Activated CD8-positive, alpha-beta T cell treated with anti-CD3 and anti-CD28 coated beads for 36 hours (primary cell): ENCODE data around the gene SHISA6. TPM values are rescaled to one million over a fixed set of nuclear protein-coding genes. Genes with fewer than 3 reads are reported as not detected.

Source experiments
- ATAC-seq: fragments of 200-7000 bp; cut with Tn5 transposase; one replicate; pipeline ENCODE4 v1.10.0; 2021; ENCODE audit warnings: mild to moderate bottlenecking, moderate library complexity
- CTCF ChIA-PET: fragments of 350-600 bp; sonication (Branson Sonifier 250); formaldehyde crosslinking; loops from one replicate; lab custom pipeline; 2021; ENCODE audit warnings: antibody characterized with exemption; lab: Charles Lee
- POLR2A ChIA-PET: fragments of 350-600 bp; sonication (Branson Sonifier 250); formaldehyde crosslinking; loops from one replicate; lab custom pipeline; 2021; ENCODE audit warnings: antibody characterized with exemption; lab: Charles Lee
- DNase-seq: peaks from one replicate; pipeline ENCODE4 v3.0.0-alpha.2; 2020
- H3K27ac Mint-ChIP-seq: one replicate; pipeline ENCODE4 v1.8.0; 2021; ENCODE audit warnings: mild to moderate bottlenecking, mixed read lengths
- H3K27me3 Mint-ChIP-seq: one replicate; pipeline ENCODE4 v1.8.0; 2021; ENCODE audit warnings: mixed read lengths
- H3K36me3 Mint-ChIP-seq: one replicate; pipeline ENCODE4 v1.8.0; 2021; ENCODE audit warnings: low read depth, mixed read lengths
- H3K4me1 Mint-ChIP-seq: one replicate; pipeline ENCODE4 v1.8.0; 2021; ENCODE audit warnings: low read depth, mixed read lengths
- H3K4me3 Mint-ChIP-seq: one replicate; pipeline ENCODE4 v1.8.0; 2021; ENCODE audit warnings: mild to moderate bottlenecking, moderate library complexity, mixed read lengths
- H3K9me3 Mint-ChIP-seq: one replicate; pipeline ENCODE4 v1.8.0; 2021; ENCODE audit warnings: mixed read lengths
- CTCF ChIP-seq: fragments of 200-600 bp; IDR thresholded peaks from one replicate; pipeline ENCODE4 v1.8.0; 2022; ENCODE audit warnings: antibody characterized with exemption, mild to moderate bottlenecking
- intact Hi-C: fragments of 100-400 bp; cut with micrococcal nuclease; formaldehyde crosslinking; loops from one replicate; pipeline ENCODE4 v1.10.0; 2022
- total RNA-seq, 2 experiments: library from RNA; stranded (reverse); gene quantifications; one replicate each; pipeline ENCODE4 v1.2.3, GENCODE V29; 2021

Gene SHISA6
- total RNA-seq, 2 experiments from 2014 or later, result not detected

GRCh38 chr17:11342138-11342537 lies 101.1 kb downstream of the SHISA6 start:
- Mint-ChIP-seq H3K27ac (no peak overlapping the region), H3K4me3 (no peak overlapping the region), H3K4me1 (no peaks in the 10 kb centered on the region), H3K27me3 (no peaks in the 10 kb centered on the region), H3K36me3 (no peaks in the 10 kb centered on the region), H3K9me3 (peaks cover 1% of the 10 kb centered on the region)
- ChIA-PET CTCF (no interaction called here), POLR2A (no interaction called here)
- intact Hi-C loops, result no loop called here
- DNase-seq (no peak), ATAC-seq (no peak)
- no peak for TF ChIP-seq CTCF

GRCh38 chr17:11349106-11349505 lies 108.1 kb downstream of the SHISA6 start:
- POLR2A ChIA-PET, result no interaction called here
- Mint-ChIP-seq H3K9me3 (peaks cover 1% of the 10 kb centered on the region), H3K27ac (no peak overlapping the region), H3K4me1 (no peaks in the 10 kb centered on the region), H3K27me3 (no peaks in the 10 kb centered on the region), H3K4me3 (no peak overlapping the region), H3K36me3 (no peaks in the 10 kb centered on the region)
- no peak for DNase-seq
- intact Hi-C loops, result no loop called here
- ATAC-seq, result no peak
- CTCF ChIA-PET, result no interaction called here
- TF ChIP-seq CTCF, result no peak

GRCh38 chr17:11351479-11351878 lies 110.5 kb downstream of the SHISA6 start:
- H3K4me3 Mint-ChIP-seq, result no peak overlapping the region
- ChIA-PET CTCF (no interaction called here), POLR2A (no interaction called here)
- no peaks in the 10 kb centered on the region for H3K4me1 Mint-ChIP-seq
- no peak overlapping the region for H3K27ac Mint-ChIP-seq
- no peaks in the 10 kb centered on the region for H3K36me3 Mint-ChIP-seq
- ATAC-seq, result no peak
- no peak for TF ChIP-seq CTCF
- peaks cover 4% of the 10 kb centered on the region for H3K9me3 Mint-ChIP-seq
- DNase-seq, result no peak
- intact Hi-C loops, result no loop called here
- no peaks in the 10 kb centered on the region for H3K27me3 Mint-ChIP-seq

- H3K36me3 Mint-ChIP-seq, result no peaks in the 10 kb centered on the region
- peaks cover 3% of the 10 kb centered on the region for H3K9me3 Mint-ChIP-seq
- no peak for ATAC-seq
- no peaks in the 10 kb centered on the region for H3K4me1 Mint-ChIP-seq
- no peak for DNase-seq
- POLR2A ChIA-PET, result no interaction called here
- no peak for TF ChIP-seq CTCF
- intact Hi-C loops, result no loop called here
- H3K4me3 Mint-ChIP-seq, result no peak overlapping the region
- H3K27ac Mint-ChIP-seq, result no peak overlapping the region
- CTCF ChIA-PET, result no interaction called here
- H3K27me3 Mint-ChIP-seq, result no peaks in the 10 kb centered on the region
Measured at GRCh38 chr17:11353601-11354000, 112.6 kb downstream of the SHISA6 start.

- ChIA-PET POLR2A (no interaction called here), CTCF (no interaction called here)
- ATAC-seq (no peak), DNase-seq (no peak)
- no peaks in the 10 kb centered on the region for H3K4me1 Mint-ChIP-seq
- intact Hi-C loops, result no loop called here
- no peaks in the 10 kb centered on the region for H3K36me3 Mint-ChIP-seq
- peaks cover 3% of the 10 kb centered on the region for H3K9me3 Mint-ChIP-seq
- no peak overlapping the region for H3K27ac Mint-ChIP-seq
- H3K27me3 Mint-ChIP-seq, result no peaks in the 10 kb centered on the region
- no peak overlapping the region for H3K4me3 Mint-ChIP-seq
- no peak for TF ChIP-seq CTCF
Measured at GRCh38 chr17:11356371-11356770, 115.4 kb downstream of the SHISA6 start.
